K562 (cell line): Measurements from ENCODE around the gene MAMDC2. TPM values are rescaled to one million over a fixed set of nuclear protein-coding genes. Genes with fewer than 3 reads are reported as not detected.

Source experiments
- EGR1 ChIP-seq: fragments of 450-650 bp; conservative IDR thresholded peaks from 2 replicates; pipeline ENCODE4 v1.6.1; 2017; ENCODE audit warnings: mild to moderate bottlenecking
- EHMT2 ChIP-seq: fragments of 450-650 bp; IDR thresholded peaks from 2 replicates; pipeline ENCODE4 v1.6.1; 2018; ENCODE audit warnings: antibody characterized with exemption
- MCM7 ChIP-seq, 2 experiments: fragments of 450-650 bp; IDR thresholded peaks; 2 replicates each; pipeline ENCODE4 v1.6.1; 2016 to 2018
- MYBL2 ChIP-seq, 2 experiments: fragments of 450-650 bp in 1 of 2; sonication (generic) in 1 of 2; formaldehyde crosslinking in 1 of 2; IDR thresholded peaks; 2 replicates each; pipeline versions ENCODE4 v1.6.1 to v1.8.1; 2017 to 2022; ENCODE audit warnings: borderline replicate concordance in 1 of 2, inconsistent platforms in 1 of 2, low read depth in 1 of 2, mild to moderate bottlenecking in 1 of 2, missing genetic modification reagents in 1 of 2, moderate library complexity in 1 of 2
- NFRKB ChIP-seq: fragments of 450-650 bp; IDR thresholded peaks from 2 replicates; pipeline ENCODE4 v1.6.1; 2016; ENCODE audit warnings: low read depth
- NR3C1 ChIP-seq: sonication (generic); formaldehyde crosslinking; IDR thresholded peaks from 2 replicates; pipeline ENCODE4 v1.8.1; 2022; ENCODE audit warnings: missing genetic modification reagents
- RBM17 ChIP-seq: fragments of 200-400 bp; formaldehyde crosslinking; IDR thresholded peaks from 2 replicates; pipeline ENCODE4 v1.6.1; 2017; ENCODE audit warnings: low read depth, mild to moderate bottlenecking, low read length, borderline replicate concordance
- SAFB2 ChIP-seq: fragments of 200-400 bp; formaldehyde crosslinking; IDR thresholded peaks from 2 replicates; pipeline ENCODE4 v1.6.1; 2018; ENCODE audit warnings: borderline replicate concordance, low read length, low read depth, moderate library complexity; ENCODE audit not compliant: severe bottlenecking
- ZNF324 ChIP-seq: fragments of 250-450 bp; sonication (Bioruptor Pico); IDR thresholded peaks from 2 replicates; pipeline ENCODE4 v1.4.0; 2020; ENCODE audit warnings: mild to moderate bottlenecking
- ZNF695 ChIP-seq: fragments of 450-650 bp; formaldehyde crosslinking; IDR thresholded peaks from 2 replicates; pipeline ENCODE4 v1.4.0; 2020; ENCODE audit warnings: mild to moderate bottlenecking, moderate library complexity
- polyA plus RNA-seq, 8 experiments: library from polyadenylated mRNA; depleted of rRNA in 4 of 8; stranded (reverse) in 5 of 8; unstranded in 3 of 8; fragments of >200 nt; fragmentation: Nextera tagmentation in 2 of 8; fragmentation: Illumina TruSeq in 1 of 8; extraction: Ambion mirVana in 2 of 8; extraction: Trizol in 1 of 8; gene quantifications; 2 replicates each; pipeline versions ENCODE4 v1.2.1 to v1.2.3, GENCODE V29; 2011 to 2014; ENCODE audit warnings: inconsistent platforms in 1 of 8, missing spikeins in 1 of 8
- total RNA-seq, 7 experiments: library from RNA; depleted of rRNA in 6 of 7; stranded (reverse); fragments of >200 nt in 6 of 7; fragmentation: Illumina TruSeq in 2 of 7; extraction: Trizol in 2 of 7; gene quantifications; 2 replicates each; pipeline versions ENCODE4 v1.2.1 to v1.2.3, GENCODE V29; 2011 to 2021; ENCODE audit warnings: low replicate concordance in 1 of 7
- TF ChIP-seq, protein P1 (sequence below), 2 experiments: fragments of 450-650 bp; formaldehyde crosslinking in 1 of 2; IDR thresholded peaks; 2 replicates each; pipeline versions ENCODE4 v1.4.0 to v1.6.1; 2014 to 2020; ENCODE audit warnings: mild to moderate bottlenecking in 2 of 2, borderline replicate concordance in 1 of 2, low read depth in 1 of 2

Gene MAMDC2
- total and polyA plus RNA-seq, 9 of the 15 experiments (the other 6 are each of a cell fraction or from before 2014, with no cell fraction given), result 0.01 to 0.03 TPM; not detected in 7

DNA sequence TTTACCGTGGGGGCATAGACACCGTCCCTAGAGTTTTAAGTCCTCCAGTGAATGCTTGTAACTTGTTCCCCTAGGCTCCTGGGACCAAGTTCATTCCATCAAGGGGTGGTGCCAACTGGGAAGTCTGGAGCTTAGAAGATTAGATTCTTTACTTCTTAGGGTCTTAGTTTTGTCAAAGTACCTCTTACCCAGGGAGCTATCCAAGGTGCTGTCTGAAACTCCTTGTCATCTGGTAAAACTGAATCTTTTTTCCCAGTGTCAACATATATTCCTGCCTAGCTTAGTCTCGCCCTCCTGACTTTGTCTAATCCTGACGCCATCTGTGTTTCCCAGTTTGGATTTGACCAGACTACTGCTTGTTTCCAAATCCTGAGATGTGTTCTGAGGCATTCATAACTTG lies 41.6 kb downstream of the MAMDC2 start (continued):
- TF ChIP-seq, protein P1, sequence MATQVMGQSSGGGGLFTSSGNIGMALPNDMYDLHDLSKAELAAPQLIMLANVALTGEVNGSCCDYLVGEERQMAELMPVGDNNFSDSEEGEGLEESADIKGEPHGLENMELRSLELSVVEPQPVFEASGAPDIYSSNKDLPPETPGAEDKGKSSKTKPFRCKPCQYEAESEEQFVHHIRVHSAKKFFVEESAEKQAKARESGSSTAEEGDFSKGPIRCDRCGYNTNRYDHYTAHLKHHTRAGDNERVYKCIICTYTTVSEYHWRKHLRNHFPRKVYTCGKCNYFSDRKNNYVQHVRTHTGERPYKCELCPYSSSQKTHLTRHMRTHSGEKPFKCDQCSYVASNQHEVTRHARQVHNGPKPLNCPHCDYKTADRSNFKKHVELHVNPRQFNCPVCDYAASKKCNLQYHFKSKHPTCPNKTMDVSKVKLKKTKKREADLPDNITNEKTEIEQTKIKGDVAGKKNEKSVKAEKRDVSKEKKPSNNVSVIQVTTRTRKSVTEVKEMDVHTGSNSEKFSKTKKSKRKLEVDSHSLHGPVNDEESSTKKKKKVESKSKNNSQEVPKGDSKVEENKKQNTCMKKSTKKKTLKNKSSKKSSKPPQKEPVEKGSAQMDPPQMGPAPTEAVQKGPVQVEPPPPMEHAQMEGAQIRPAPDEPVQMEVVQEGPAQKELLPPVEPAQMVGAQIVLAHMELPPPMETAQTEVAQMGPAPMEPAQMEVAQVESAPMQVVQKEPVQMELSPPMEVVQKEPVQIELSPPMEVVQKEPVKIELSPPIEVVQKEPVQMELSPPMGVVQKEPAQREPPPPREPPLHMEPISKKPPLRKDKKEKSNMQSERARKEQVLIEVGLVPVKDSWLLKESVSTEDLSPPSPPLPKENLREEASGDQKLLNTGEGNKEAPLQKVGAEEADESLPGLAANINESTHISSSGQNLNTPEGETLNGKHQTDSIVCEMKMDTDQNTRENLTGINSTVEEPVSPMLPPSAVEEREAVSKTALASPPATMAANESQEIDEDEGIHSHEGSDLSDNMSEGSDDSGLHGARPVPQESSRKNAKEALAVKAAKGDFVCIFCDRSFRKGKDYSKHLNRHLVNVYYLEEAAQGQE (IDR thresholded peaks at IDR 0.05; ENCODE audit: borderline replicate concordance), result peak; percentile 88
- TF ChIP-seq, protein P1 (CRISPR knock-in tag; IDR thresholded peaks at IDR 0.05; ENCODE audit: low read depth), result 0 out of 2 replicates have a peak, but pooled peaks have one; percentile 31
- TF ChIP-seq MYBL2 (IDR thresholded peaks at IDR 0.05; ENCODE audit: low read depth) (no peak), MYBL2 (CRISPR knock-in tag; IDR thresholded peaks at IDR 0.05; ENCODE audit: borderline replicate concordance) (no peak), NFRKB (no peak), NR3C1 (CRISPR knock-in tag) (no peak), SAFB2 (no peak), ZNF324 (CRISPR knock-in tag) (no peak), ZNF695 (CRISPR knock-in tag) (no peak), EGR1 (no peak), RBM17 (no peak), EHMT2 (peak; percentile 74), MCM7 (IDR thresholded peaks at IDR 0.05) (no peak)
